Measurements from ENCODE around the gene MYO1G.
"Not testable (repeated sequence)": the region's sequence is repeated elsewhere in the genome, so short reads cannot be mapped to it uniquely, and the experiment has no call there.

The MYO1G gene

DNA sequence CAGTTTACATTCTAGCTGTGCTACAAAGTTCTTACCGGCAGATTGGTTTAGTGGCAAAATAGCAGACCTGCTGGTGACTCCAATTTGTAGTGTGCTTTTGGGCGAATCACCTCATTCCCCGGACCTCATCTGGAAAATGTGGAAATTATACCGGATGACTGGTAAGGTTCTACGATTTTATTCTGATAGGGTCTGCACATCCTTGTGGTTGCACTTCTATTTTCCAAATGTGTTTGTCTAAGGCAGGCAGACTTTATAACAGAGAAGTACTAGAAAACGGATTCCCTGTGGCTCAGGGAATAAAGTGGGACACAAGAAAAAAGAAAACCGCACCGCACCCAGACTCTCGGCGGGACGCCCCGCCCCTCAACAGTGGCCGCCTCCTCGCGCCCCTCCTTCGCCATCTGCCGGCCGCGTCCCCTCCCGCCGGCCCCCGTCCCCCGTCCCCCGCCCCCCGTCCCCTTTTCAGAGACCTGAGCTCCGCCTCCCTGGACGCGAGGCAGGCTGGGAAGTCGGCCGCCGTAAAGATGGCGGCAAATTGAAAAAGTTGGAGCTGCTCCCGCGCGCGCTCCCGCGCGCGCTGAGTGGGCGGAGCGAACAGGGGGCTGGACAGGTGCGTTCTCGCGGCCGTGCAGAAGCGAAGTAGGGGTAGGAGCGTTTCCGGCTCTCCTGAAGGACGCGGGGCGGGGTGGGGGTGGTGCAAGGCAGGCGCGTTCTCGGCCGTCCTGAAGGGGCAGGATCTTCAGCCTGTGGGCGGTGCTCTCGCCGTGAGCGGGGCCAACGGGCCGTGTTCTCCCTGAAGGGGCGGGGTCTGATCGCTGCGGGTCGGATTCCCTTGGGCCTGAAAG lies 20.7 kb upstream of the MYO1G start:
- peak; percentile 93 to 98 for DNase-seq (ENCODE audit: low read depth in 2 of 2)

DNA sequence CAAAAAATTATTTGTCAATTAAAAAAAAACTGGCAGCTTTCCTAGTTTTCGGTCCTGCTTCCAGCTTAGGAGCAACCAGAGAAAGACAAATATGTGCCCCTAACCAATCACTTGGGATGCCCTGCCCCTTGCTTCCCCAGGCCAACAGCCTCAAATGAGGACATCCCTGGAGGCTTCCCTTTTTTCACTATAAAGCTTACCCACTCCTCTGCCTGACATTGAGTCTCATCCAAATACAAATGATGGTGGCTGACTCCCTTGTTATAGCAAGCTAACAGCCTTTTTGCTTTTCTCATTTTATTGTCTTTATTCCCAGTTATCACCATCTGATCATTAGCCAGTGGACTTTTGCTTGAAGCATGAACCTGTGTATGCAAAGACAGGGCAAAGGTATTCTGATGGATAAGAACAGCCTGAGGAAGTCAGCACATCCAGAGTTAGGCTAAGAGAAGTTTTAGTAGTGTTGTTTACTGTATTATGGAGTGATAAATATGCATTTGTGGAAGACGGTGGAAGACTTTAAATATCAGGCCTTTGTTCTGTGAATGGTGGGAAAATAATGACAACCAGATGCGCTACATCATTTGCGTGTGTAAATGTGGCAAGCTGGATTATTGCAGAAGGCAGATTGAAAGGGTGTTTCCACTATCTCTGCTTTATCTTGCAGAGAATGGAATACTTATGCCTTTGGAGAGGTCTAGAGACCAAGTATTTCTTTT lies 19.5 kb upstream of the MYO1G start:
- DNase-seq (ENCODE audit: low read depth in 2 of 2), result no peak

DNA sequence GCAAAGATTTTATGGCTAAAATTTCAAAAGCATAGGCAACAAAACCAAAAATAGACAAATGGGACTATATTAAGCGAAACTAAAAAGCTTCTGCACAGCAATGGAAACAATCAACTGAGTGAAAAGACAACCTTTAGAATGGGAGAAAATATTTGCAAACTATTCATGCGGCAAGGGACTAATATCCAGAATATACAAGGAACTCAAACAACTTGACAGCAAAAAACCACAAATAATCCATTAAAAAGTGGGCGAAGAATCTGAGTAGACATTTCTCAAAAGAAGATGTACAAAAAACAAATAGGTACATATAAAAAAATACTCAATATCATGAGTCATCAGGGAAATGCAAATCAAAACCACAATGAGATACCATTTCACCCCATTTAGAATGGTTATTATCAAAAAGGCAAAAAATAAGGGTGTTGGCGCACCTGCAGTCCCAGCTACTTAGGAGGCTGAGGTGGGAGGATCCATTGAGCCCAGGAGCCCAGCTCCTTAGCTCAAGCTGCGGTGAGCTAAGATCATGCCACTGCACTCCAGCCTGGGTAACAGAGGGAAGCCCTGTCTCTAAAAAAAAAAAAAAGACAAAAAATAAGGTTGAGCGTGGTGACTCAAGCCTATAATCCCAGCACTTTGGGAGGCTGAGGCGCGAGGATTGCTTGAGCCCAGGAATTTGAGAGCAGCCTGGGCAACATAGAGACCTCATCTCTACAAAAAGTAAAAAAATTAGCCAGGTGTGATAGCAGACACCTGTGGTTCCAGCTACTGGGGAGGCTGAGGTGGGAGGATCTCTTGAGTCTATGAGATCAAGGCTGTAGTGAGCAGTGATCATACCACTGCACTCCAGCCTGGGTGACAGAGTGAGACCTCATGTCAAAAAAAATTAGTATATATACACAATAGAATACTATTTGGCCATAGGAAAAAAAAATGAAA lies 17.0 kb upstream of the MYO1G start:
- no peak for DNase-seq (ENCODE audit: low read depth in 2 of 2)

DNA sequence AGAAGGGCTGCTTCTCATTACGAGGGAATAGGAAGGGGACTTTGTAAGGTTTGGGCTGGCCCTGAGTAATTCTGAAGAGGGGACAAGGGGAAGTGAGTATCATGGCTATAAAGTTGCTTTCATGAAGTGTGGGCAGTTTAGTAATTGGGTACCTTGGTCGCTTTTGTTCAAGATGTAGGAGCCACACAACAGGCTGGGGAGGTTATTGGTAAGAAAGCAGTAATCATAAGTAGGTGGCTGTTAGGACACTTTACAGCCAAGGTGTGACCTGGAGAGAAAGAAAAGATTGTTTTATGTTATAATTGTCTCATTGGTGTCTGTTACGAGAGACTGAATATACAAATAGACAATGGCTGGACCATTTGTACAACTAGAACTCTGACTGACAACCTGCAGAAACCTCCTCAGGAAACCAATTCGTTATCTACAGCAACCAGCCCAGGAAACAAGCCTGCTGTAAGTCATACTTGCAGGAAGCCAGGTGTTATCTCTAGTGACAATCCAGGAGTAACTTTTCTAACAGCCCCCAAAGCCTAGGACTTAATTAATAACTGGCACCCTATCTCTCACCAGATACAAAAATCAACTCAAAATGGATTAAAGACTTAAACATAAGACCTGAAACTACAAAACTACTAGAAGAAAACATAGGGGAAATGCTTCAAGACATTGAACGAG lies 16.2 kb upstream of the MYO1G start:
- DNase-seq (ENCODE audit: low read depth in 2 of 2), result no peak

DNA sequence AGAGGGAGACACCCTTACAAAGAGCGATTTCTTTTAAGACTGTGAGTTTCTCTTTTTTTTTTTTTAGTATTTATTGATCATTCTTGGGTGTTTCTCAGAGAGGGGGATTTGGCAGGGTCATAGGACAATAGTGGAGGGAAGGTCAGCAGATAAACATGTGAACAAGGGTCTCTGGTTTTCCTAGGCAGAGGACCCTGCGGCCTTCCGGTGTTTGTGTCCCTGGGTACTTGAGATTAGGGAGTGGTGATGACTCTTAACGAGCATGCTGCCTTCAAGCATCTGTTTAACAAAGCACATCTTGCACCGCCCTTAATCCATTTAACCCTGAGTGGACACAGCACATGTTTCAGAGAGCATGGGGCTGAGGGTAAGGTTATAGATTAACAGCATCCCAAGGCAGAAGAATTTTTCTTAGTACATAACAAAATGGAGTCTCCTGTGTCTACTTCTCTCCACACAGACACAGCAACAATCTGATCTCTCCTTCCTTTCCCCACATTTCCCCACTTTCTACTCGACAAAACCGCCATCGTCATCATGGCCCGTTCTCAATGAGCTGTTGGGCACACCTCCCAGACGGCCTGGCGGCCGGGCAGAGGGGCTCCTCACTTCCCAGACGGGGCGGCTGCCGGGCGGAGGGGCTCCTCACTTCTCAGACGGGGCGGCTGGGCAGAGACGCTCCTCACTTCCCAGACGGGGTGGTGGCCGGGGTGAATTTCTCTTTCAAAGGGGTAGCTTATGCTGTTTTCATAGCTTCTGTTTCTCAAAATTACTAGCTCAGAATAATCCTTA lies 13.4 kb upstream of the MYO1G start:
- not testable (repeated sequence) for DNase-seq (ENCODE audit: low read depth in 2 of 2)

DNA sequence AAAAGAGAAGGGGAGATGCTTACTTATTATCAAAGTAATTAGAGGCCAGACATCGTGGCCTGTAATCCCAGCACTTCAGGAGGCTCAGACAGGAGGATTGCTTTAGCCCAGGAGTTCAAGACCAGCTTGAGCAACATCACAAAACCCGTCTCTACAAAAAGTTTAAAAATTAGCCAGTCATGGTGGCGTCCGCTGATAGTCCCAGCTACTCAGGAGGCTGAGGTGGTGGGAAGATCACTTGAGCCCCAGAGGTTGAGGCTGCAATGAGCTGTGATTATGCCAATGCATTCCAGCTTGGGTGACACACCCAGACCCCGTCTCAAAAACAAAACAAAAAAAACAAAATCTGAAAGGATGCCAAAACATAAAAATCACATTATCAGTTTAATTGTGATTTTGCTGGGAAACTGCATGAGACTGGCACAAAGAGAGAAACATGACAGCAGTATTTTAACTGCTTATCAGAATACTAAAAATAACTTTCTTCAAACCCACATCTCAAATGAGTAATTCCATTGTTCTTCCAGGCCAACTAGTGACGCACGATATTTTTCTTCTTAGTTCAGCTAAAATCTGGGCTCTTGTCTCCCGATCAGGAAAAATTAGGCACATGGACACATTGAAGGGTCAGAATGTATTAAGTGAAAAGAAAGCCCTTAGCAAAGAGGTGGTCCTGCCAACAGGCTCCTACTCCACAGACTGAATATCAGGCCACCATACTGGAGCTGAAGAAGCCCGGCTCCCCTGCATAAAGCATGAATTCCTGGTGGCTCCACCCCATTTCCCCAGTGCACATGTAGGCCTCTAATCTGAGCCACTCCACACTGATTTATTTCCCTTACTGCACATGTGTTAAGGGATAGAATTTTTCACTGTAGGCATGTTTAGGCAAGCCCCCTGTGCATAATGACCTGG lies 11.6 kb upstream of the MYO1G start:
- DNase-seq (ENCODE audit: low read depth in 2 of 2), result no peak

DNA sequence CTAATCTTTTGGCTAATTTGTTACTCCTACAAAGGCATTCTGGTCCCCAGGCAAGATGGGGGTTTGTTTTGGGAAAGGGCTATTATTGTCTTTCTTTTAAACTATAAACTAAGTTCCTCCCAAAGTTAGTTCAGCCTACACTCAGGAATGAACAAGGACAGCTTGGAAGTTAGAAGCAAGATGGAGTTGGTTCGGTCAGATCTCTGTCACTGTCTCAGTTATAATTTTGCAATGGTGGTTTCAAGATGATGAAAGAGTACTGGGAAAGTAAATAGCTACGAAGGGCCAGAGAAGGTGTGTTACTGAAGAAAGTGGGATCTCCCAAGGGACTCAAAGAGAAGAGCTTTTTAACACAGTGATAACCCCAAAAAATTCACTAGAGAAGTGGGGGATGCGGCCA lies 10.3 kb upstream of the MYO1G start:
- no peak for DNase-seq (ENCODE audit: low read depth in 2 of 2)

DNA sequence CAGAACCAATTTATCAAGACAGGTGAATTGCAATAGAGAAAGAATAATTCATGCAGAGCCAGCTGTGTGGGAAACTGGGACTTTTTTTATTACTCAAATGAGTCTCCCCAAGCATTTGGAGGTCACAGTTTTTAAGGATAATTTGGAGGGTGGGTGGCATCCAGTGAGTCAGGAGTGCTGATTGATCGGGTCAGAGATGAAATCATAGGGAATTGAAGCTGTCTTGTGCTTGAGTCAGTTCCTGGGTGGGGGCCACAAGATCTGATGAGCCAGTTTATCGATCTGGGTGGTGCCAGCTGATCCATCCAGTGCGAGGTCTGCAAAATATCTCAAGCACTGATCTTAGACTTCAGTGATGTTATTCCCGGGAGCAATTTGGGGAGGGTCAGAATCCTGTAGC lies 9.9 kb upstream of the MYO1G start:
- DNase-seq (ENCODE audit: low read depth in 2 of 2), result no peak

DNA sequence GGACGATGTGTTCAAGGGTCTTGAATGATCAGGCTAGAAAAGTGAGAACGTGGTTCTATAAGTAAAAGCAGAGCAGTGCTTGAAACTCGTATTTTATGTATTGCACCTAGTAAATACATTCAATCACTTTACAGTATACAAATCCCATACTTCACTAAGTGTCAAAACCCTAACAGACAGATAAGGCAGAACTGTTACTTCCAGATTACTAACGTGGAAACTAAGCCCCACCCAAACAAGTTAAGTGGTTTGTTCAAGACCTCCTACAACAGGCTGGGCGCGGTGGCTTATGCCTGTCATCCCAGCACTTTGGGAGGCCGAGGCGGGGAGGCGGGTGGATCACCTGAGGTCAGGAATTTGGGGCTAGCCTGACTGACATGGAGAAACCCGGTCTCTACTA lies 9.2 kb upstream of the MYO1G start:
- no peak for DNase-seq (ENCODE audit: low read depth in 2 of 2)

DNA sequence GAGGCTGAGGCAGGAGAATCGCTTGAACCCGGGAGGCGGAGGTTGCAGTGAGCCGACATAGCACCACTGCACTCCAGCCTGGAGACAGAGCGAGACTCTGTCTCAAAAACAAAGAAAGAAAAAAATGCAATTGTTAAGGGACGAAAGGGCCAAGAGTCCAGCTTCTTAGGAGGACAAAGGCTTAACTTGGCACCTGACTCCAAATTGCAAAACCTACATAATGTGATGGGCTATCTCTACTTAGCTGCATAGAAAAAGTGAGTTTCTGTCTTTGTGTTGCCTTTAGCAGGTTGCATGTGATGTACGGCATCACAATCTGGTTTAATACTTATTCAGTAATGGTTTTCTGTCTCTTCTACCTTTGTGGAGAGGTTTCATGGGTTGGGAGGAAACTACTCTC lies 8.6 kb upstream of the MYO1G start:
- no peak for DNase-seq (ENCODE audit: low read depth in 2 of 2)

DNA sequence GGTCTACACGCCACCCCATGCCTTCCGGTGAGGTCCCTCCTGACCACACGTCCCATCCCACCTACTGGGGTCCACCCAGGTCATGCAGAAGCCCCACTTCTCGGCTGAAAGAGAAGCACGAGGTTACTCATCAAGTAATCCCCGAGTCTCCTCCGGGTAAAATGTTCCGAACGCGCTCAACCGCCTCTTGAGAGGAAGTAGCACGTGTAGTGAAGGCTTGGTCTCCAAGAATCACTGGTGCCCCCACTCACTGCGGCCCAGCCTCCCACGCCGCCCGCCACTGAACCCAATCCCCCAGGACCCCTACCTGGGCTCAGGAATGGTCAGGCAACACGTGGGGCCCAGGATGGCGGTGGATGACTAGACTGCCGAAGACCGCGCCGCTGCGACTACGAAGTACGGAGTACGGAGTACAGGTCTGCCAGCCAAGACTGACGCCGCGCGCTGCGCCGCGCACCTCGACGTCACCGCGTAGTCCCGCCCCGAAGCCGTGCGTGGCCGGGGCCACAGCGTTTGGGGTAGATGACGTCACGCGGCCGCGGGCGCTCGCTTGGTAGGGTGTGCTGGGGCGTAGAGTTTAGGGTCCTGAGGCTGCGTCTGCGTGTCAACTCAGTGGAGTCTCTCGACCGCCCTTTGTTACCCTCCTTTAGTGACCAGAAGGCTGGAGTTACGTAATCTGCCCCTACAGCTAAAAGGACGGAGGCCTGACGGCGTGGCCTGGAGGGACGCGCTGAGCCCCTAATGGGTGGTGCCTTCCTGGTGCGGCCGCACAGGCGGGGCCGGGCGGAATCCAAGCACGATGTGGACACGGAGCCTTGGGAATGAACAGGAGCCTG lies 7.6 kb upstream of the MYO1G start:
- DNase-seq (ENCODE audit: low read depth in 2 of 2), result peak; percentile 90 to 92

DNA sequence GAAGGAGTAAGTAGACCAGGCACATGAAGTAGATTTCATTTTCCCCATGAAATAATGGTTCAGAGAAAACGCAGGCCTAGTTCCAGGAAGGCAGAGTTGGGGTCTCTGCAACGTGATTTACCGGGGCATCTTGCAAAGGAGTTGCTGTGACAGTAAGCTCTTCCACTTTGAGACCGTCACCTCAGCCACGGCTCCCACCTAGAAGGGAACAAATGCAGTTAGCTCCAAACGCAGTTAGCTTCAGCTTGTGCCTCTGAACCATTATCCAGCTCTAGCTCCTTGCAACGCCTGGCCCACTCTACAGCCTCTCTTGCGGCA lies 7.0 kb upstream of the MYO1G start:
- no peak for DNase-seq (ENCODE audit: low read depth in 2 of 2)

DNA sequence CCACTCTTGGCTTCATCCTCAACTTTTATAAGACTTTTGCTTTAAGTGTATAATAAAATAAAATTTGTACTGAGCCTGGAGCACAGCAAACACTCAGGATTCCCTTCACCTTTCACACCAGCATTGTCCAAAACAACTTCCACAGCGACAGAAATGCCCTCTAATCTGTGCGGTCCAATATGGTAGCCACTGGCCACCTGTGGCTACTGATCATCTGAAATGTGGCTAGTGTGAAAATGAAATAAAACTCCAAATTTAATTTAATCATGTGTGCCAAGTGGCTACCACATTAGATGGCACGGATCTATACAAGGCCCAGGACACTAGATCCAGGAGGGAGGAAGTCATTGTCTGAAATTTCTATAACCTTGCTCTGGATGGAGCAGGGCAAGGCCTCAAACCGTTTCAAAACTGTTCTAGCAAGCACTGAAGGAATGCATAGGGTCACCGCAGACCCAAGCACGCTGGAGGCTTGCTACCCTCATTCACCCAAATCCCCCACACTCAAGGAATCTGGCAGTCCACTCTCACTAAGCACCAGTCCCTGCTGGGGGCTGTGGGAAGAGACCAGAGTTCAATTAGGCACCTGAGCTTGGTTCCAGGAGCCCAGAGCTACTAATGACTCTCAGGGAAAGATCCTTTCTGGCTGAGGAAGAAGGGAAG lies 6.3 kb upstream of the MYO1G start:
- DNase-seq (ENCODE audit: low read depth in 2 of 2), result no peak

DNA sequence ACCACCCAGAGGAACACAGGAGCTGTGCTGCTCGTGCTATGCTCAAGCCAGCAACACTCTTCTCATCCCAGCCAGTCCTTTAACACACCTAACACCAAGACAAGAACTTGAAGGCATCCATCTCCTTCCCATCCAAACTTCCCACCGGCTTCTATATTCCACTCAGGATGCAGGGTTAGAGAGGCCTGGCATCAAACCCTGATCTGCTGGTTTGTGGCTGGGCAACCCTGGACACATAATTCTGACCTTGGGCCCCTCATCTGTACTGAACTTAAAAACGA lies 5.6 kb upstream of the MYO1G start:
- DNase-seq (ENCODE audit: low read depth in 2 of 2), result no peak

DNA sequence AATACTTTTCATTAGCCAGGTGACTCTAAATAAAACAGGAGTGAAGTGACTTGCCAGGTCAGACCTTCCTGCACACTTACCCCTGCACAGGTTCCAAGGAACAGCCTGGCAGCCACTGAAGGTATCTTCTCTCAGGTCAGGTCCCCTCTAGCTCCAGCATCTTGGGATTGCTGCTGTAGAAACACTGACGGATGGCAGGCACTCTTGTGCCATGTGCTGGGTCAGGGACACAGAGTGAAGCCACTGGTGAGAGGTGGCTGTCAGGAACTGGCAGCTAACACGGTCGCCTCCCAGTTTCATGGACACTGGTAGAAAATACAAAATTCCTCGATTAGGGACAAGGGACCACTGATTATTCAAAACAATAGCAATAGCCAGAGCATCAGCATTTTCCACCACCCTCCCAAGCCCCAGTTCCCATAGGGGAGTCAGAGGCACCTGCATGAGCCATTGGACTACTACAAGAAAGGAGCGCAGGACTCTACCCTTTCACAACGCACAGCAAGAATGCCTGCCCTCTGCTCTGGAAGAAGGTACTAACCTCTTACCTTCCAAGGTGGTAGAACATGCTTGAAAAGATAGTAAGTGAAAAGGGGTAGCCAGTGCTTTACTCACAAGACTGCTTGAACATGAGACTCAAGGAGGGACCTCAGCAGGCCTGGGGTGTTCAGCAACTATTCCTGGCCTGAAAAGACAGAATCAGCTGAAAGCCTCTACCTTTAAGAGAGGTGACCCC lies 5.1 kb upstream of the MYO1G start:
- no peak for DNase-seq (ENCODE audit: low read depth in 2 of 2)

DNA sequence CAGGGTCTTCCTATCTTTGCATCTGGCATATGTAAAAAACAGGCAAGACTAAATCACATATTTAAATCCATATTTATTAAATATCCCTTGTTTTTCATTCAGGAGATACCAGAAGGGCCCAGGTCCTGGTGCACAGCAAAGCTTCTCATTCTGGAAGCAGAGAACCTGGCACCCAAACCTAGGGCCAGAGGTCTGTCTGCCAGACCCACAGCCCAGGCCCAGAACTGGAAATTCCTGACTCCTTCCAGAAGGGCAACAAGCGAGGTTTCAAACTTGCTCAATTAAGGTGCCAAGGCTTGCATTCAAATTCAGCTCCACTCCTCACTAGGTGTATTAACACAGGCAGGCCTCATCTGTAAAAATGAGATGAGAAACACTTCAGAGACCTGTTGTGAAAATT lies 4.2 kb upstream of the MYO1G start:
- DNase-seq (ENCODE audit: low read depth in 2 of 2), result no peak

DNA sequence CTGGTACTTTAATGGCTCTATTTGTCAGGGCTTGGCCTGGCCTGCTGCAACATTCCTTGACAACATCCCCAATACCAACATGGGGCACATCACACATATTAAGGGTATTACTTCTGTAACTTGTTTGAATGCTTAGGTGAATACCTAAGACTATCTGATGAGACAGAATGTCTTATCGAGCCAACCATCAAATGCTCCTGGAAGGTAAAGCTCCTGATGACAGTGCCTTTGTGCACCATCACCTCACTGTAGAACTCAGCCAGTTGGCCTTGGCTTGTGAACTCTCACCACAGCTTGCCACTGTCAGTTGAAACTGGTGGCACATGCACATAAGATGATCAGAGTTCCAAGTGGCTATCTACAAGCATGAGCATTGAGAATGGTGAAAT lies 3.7 kb upstream of the MYO1G start:
- no peak for DNase-seq (ENCODE audit: low read depth in 2 of 2)

All from stimulated activated CD8-positive, alpha-beta memory T cell treated with anti-CD3 and anti-CD28 coated beads, Interleukin-2, amount 100 ng/mL, for 1 hour (primary cell).